Tibial nerve (tissue), 4 donors: Measurements from ENCODE around the gene DRD1.

Experiments
- EP300 ChIP-seq, 2 donors: sonication (generic); formaldehyde crosslinking; IDR thresholded peaks; one replicate each; pipeline ENCODE4 v1.6.1; 2017; ENCODE audit warnings: antibody characterized with exemption in 2 of 2, mild to moderate bottlenecking in 1 of 2
- POLR2A ChIP-seq, 2 donors: fragments of 450-650 bp; IDR thresholded peaks; one replicate each; pipeline ENCODE4 v1.6.1; 2017; ENCODE audit warnings: antibody characterized with exemption in 2 of 2, mild to moderate bottlenecking in 2 of 2, moderate library complexity in 2 of 2
- TF ChIP-seq, protein P1 (sequence below), 5 experiments: fragments of 200-600 bp in 3 of 5; fragments of 450-650 bp in 2 of 5; sonication (generic) in 3 of 5; IDR thresholded peaks; one replicate each; pipeline ENCODE4 v1.5.1; 2016 to 2019; ENCODE audit warnings: antibody characterized with exemption in 5 of 5, mild to moderate bottlenecking in 3 of 5, moderate library complexity in 2 of 5

DNA sequence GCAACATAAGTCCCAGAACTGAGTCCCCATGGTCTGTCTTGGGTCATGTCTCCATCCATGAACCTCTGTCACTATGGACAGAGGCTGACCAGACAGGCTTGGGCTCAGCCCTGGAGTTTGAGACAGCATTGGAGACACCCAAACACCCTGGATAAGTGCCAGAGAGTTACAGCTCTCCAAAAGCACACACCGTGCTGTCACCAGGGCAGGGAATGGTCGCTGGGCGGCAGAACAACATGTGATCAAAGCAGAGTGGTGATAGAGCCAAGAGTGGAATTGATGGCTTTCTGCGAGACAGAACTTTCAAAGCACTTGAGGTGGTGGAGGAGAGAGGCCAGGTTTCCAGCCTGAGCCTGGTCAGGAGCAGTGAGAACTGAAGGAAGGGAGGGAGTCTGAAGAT lies 50.1 kb downstream of the DRD1 start:
- TF ChIP-seq EP300 (IDR thresholded peaks at IDR 0.05), result no peak
- TF ChIP-seq, protein P1, sequence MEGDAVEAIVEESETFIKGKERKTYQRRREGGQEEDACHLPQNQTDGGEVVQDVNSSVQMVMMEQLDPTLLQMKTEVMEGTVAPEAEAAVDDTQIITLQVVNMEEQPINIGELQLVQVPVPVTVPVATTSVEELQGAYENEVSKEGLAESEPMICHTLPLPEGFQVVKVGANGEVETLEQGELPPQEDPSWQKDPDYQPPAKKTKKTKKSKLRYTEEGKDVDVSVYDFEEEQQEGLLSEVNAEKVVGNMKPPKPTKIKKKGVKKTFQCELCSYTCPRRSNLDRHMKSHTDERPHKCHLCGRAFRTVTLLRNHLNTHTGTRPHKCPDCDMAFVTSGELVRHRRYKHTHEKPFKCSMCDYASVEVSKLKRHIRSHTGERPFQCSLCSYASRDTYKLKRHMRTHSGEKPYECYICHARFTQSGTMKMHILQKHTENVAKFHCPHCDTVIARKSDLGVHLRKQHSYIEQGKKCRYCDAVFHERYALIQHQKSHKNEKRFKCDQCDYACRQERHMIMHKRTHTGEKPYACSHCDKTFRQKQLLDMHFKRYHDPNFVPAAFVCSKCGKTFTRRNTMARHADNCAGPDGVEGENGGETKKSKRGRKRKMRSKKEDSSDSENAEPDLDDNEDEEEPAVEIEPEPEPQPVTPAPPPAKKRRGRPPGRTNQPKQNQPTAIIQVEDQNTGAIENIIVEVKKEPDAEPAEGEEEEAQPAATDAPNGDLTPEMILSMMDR (IDR thresholded peaks at IDR 0.05), result no peak
- no peak for TF ChIP-seq POLR2A (IDR thresholded peaks at IDR 0.05)
